Keratinocyte (primary cell): Measurements from ENCODE around the gene SPDYA.

Source experiments
- CTCF ChIP-seq, 3 experiments: IDR thresholded peaks in 1 of 3; conservative IDR thresholded peaks in 1 of 3; optimal IDR thresholded peaks in 1 of 3; 2 replicates in 2 of 3; 3 replicates in 1 of 3; pipeline versions ENCODE3 to v1.5.1; 2011; ENCODE audit warnings: low read length in 3 of 3, mild to moderate bottlenecking in 3 of 3, moderate library complexity in 2 of 3, control low read depth in 1 of 3, inconsistent platforms in 1 of 3; ENCODE audit not compliant: insufficient read depth in 2 of 3; ENCODE audit errors: extremely low read depth in 1 of 3
- EZH2 ChIP-seq: IDR thresholded peaks from one replicate; pipeline ENCODE4 v1.6.1; 2012; ENCODE audit warnings: inconsistent platforms, mild to moderate bottlenecking, low read length, moderate library complexity

GRCh38 chr2:28855193-28855592 lies 44.6 kb downstream of the SPDYA start:
- TF ChIP-seq CTCF (optimal IDR thresholded peaks at IDR 0.05 in 1 of 3, IDR thresholded peaks at IDR 0.05 in 1 of 3, conservative IDR thresholded peaks at IDR 0.05 in 1 of 3; ENCODE audit: extremely low read depth in 1 of 3, insufficient read depth in 2 of 3, low read length in 3 of 3) (no peak), EZH2 (no peak)
